HEK293T (cell line): Measurements from ENCODE around the gene QKI.

Source experiments
- CTCF ChIA-PET: fragments of 350-600 bp; formaldehyde crosslinking; extraction: SDS; loops from one replicate; lab custom pipeline; 2021; ENCODE audit warnings: antibody characterized with exemption, inconsistent platforms; lab: Yijun Ruan, JAX
- POLR2A ChIA-PET: fragments of 350-600 bp; formaldehyde crosslinking; extraction: SDS; loops from one replicate; lab custom pipeline; 2020; ENCODE audit warnings: antibody characterized with exemption, inconsistent platforms; lab: Yijun Ruan, JAX
- DNase-seq: peaks from one replicate; pipeline ENCODE4 v3.0.0; 2012; ENCODE audit warnings: mixed read lengths; ENCODE audit errors: extremely low spot score
- ARNT ChIP-seq: fragments of 450-650 bp; IDR thresholded peaks from 2 replicates; pipeline ENCODE4 v1.6.1; 2017; ENCODE audit warnings: mild to moderate bottlenecking
- BHLHE40 ChIP-seq: fragments of 450-650 bp; IDR thresholded peaks from 2 replicates; pipeline ENCODE4 v1.6.1; 2016; ENCODE audit warnings: mild to moderate bottlenecking, moderate library complexity, borderline replicate concordance
- CTBP1 ChIP-seq: fragments of 450-650 bp; IDR thresholded peaks from 2 replicates; pipeline ENCODE4 v1.6.1; 2016; ENCODE audit warnings: borderline replicate concordance
- ELF4 ChIP-seq: fragments of 450-650 bp; IDR thresholded peaks from 2 replicates; pipeline ENCODE4 v1.6.1; 2017; ENCODE audit warnings: antibody characterized with exemption
- FOXA1 ChIP-seq: fragments of 450-650 bp; IDR thresholded peaks from 2 replicates; pipeline ENCODE4 v1.6.1; 2016; ENCODE audit warnings: mild to moderate bottlenecking
- FOXK2 ChIP-seq: fragments of 450-650 bp; IDR thresholded peaks from 2 replicates; pipeline ENCODE4 v1.6.1; 2016; ENCODE audit warnings: mild to moderate bottlenecking
- FOXM1 ChIP-seq: fragments of 450-650 bp; IDR thresholded peaks from 2 replicates; pipeline ENCODE4 v1.6.1; 2017; ENCODE audit warnings: mild to moderate bottlenecking, borderline replicate concordance
- HDGF ChIP-seq: fragments of 450-650 bp; IDR thresholded peaks from 2 replicates; pipeline ENCODE4 v1.6.1; 2017; ENCODE audit warnings: antibody characterized with exemption, borderline replicate concordance
- L3MBTL2 ChIP-seq: fragments of 450-650 bp; conservative IDR thresholded peaks from 2 replicates; pipeline ENCODE4 v1.6.1; 2016; ENCODE audit warnings: mild to moderate bottlenecking
- LEF1 ChIP-seq: fragments of 450-650 bp; IDR thresholded peaks from 2 replicates; pipeline ENCODE4 v1.6.1; 2017; ENCODE audit warnings: mild to moderate bottlenecking, borderline replicate concordance
- NFRKB ChIP-seq: fragments of 450-650 bp; IDR thresholded peaks from 2 replicates; pipeline ENCODE4 v1.6.1; 2016; ENCODE audit warnings: mild to moderate bottlenecking, moderate library complexity
- PKNOX1 ChIP-seq: fragments of 450-650 bp; IDR thresholded peaks from 2 replicates; pipeline ENCODE4 v1.6.1; 2016
- SP1 ChIP-seq: fragments of 450-650 bp; IDR thresholded peaks from 2 replicates; pipeline ENCODE4 v1.6.1; 2017
- SUZ12 ChIP-seq: fragments of 450-650 bp; IDR thresholded peaks from 2 replicates; pipeline ENCODE4 v1.6.1; 2016; ENCODE audit warnings: mild to moderate bottlenecking
- TARDBP ChIP-seq: fragments of 450-650 bp; IDR thresholded peaks from 2 replicates; pipeline ENCODE4 v1.6.1; 2016
- ZNF384 ChIP-seq: fragments of 450-650 bp; IDR thresholded peaks from 2 replicates; pipeline ENCODE4 v1.6.1; 2016

Gene QKI

DNA sequence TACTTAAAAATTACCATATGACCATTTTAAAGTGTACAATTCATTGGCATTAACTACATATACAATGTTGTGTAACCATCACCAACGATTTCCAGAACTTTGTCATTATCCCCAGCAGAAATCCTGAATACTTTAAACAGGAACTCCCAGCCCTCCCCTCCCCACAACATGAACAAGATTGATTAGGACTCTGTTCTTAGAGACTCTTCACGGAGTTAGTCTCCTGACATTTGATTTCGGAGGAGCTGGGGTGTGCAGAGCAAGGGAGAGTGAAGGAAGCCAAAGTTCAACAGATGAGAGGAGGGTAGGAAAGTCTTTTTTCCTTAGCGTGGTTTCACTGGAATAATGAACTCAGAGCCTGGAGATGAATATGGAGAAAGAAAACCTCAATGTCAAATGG lies 17.2 kb upstream of the QKI start:
- POLR2A ChIA-PET = no interaction called here
- DNase-seq = no peak
- TF ChIP-seq FOXK2 = no peak
- no peak for TF ChIP-seq CTBP1
- no peak for TF ChIP-seq ELF4
- TF ChIP-seq BHLHE40 = no peak
- TF ChIP-seq ARNT = no peak
- TF ChIP-seq SP1 = no peak
- TF ChIP-seq TARDBP = no peak
- TF ChIP-seq FOXM1 = no peak
- no peak for TF ChIP-seq LEF1
- no peak for TF ChIP-seq HDGF
- no peak for TF ChIP-seq NFRKB
- CTCF ChIA-PET = no interaction called here

GRCh38 chr6:163398115-163398514 lies 16.4 kb upstream of the QKI start:
- ChIA-PET POLR2A (no interaction called here), CTCF (interaction anchor here (0.8 kb wide), 1 partner anchor 32 kb away, joined by 3 read pairs; no protein-coding TSS in a partner anchor)
- no peak for DNase-seq
- TF ChIP-seq FOXK2 = no peak
- TF ChIP-seq FOXA1 = no peak
- no peak for TF ChIP-seq PKNOX1
- no peak for TF ChIP-seq CTBP1
- no peak for TF ChIP-seq TARDBP
- no peak for TF ChIP-seq SUZ12
- TF ChIP-seq L3MBTL2 = no peak
- TF ChIP-seq HDGF = no peak
- TF ChIP-seq SP1 = no peak
- TF ChIP-seq ARNT = no peak
- no peak for TF ChIP-seq ELF4
- TF ChIP-seq LEF1 = no peak
- no peak for TF ChIP-seq NFRKB

GRCh38 chr6:163398815-163399214 lies 15.7 kb upstream of the QKI start:
- CTCF ChIA-PET = interaction anchor here (0.8 kb wide), 1 partner anchor 33 kb away, joined by 3 read pairs; no protein-coding TSS in a partner anchor
- TF ChIP-seq L3MBTL2 (no peak), PKNOX1 (no peak)
- POLR2A ChIA-PET = no interaction called here
- DNase-seq = no peak

DNA sequence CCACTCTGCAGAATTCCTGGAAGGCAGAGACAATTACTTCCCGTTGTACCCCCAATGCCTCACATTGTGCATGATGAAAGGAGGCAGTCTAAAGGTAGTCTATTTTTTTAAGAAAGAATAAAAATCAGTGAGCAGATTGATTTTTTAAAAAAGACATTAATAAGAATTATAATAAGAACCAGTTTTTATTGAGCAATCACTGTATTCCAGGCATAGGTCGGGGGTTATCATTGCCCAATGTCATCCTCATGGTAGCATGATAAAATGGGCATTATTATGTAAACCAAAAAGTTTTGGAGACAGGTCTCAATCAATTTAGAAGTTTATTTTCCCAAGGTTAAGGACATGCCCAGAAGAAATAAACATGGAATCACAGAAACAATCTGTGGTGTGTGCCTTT lies 14.0 kb upstream of the QKI start:
- CTCF ChIA-PET = no interaction called here
- DNase-seq = no peak
- no peak for TF ChIP-seq FOXK2
- TF ChIP-seq ZNF384 = no peak
- no peak for TF ChIP-seq LEF1
- no peak for TF ChIP-seq SUZ12
- TF ChIP-seq L3MBTL2 = no peak
- no peak for TF ChIP-seq FOXM1
- TF ChIP-seq ARNT = no peak
- no peak for TF ChIP-seq SP1
- no peak for TF ChIP-seq BHLHE40
- no peak for TF ChIP-seq ELF4
- TF ChIP-seq PKNOX1 = no peak
- no peak for TF ChIP-seq FOXA1
- no peak for TF ChIP-seq NFRKB
- no peak for TF ChIP-seq TARDBP
- POLR2A ChIA-PET = no interaction called here

DNA sequence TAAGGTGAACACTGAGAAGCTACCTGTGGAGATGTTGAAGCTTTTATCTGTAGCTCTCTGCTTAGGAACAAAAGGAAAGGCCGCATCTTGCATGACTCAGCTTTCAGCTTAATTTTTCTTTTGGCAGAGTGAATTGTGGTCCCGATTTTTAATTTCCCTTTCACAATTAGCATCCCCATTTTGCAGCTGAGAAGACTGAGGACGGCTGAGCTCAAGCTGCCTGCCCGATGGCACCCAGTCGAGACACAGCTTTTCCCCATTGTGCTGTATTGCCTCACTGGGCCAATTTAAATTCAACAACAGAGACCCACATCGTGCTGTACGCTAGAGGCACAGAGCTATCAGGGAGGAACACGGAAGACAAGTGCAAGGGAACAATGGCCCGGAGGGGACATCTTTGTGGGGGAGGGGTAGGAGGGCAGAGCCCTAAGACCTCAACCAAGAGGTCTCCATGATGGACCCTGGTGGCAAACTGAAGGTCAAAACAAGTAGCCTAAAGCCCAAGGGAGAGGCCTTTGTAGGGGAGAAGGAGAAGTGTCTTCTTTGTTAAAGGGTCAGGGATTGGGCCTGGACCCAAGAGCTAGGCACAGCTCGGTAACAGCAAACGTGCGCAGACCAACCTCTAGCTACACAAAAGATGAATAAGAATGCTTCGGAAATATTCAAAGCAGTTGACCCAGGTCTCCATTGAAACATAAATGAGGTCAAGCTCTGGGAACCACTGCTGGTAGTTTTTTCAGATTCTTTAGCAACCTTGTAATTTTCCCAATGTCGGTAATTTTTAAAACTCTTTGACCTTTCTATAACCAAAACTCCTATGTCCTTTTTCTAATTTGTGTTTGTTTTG lies 13.3 kb upstream of the QKI start:
- ChIA-PET CTCF (no interaction called here), POLR2A (no interaction called here)
- no peak for DNase-seq
- no peak for TF ChIP-seq HDGF
- TF ChIP-seq LEF1 = no peak
- TF ChIP-seq CTBP1 = no peak
- TF ChIP-seq FOXM1 = no peak
- no peak for TF ChIP-seq SUZ12
- TF ChIP-seq PKNOX1 = no peak
- no peak for TF ChIP-seq SP1
- TF ChIP-seq L3MBTL2 = no peak
- no peak for TF ChIP-seq ARNT
- no peak for TF ChIP-seq FOXA1
- no peak for TF ChIP-seq ELF4
- no peak for TF ChIP-seq NFRKB
- no peak for TF ChIP-seq ZNF384
- TF ChIP-seq FOXK2 = no peak
- no peak for TF ChIP-seq BHLHE40
- no peak for TF ChIP-seq TARDBP

DNA sequence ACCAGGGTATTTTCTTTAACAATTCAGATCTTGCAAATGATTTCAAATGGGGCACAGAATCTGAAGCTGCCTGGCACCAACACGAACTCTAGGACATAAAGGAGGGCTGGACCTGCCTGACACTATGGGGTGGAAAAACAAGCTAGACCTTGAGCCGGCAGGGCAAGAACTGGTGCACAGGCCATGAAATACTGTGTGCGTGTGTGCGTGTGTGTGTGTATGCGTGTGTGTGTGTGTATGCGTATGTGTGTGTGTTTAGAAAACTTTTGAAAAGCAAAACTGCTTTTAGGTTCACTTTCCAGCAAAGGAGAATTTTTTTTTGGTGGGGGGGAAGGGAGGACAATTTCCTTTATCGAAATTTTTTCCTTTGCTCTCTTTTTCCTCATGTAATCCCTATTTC lies 11.9 kb upstream of the QKI start:
- POLR2A ChIA-PET = interaction anchor here (1.1 kb wide), 1 partner anchor 10 kb away, joined by 4 read pairs; no protein-coding TSS in a partner anchor
- DNase-seq = no peak

More for the DNA sequence above, 11.9 kb upstream of the QKI start:
- CTCF ChIA-PET = no interaction called here
- TF ChIP-seq ELF4 (no peak), FOXM1 (no peak), LEF1 (no peak), FOXK2 (no peak), CTBP1 (no peak), BHLHE40 (no peak), NFRKB (no peak), ARNT (no peak), SP1 (no peak), L3MBTL2 (no peak), TARDBP (no peak), ZNF384 (no peak), SUZ12 (no peak), FOXA1 (no peak), HDGF (no peak), PKNOX1 (no peak)
